H1 (cell line): ENCODE results near the gene SYDE1. TPM values are rescaled to one million over a fixed set of nuclear protein-coding genes. Genes with fewer than 3 reads are reported as not detected.

Experiments used
- CTCF ChIA-PET: fragments of 300-600 bp; sonication (Branson Sonifier 250); formaldehyde crosslinking; loops from one replicate; lab custom pipeline; 2021; ENCODE audit not compliant: partially characterized antibody; lab: Charles Lee
- POLR2A ChIA-PET: fragments of 300-600 bp; sonication (Branson Sonifier 250); formaldehyde crosslinking; loops from one replicate; lab custom pipeline; 2021; ENCODE audit warnings: inconsistent platforms; ENCODE audit not compliant: partially characterized antibody; lab: Charles Lee
- DNase-seq, 2 experiments: peaks; one replicate each; pipeline versions ENCODE4 v3.0.0 to v3.0.0-alpha.2; 2010 to 2022; ENCODE audit warnings: low spot score in 2 of 2, low read depth in 1 of 2, mixed read lengths in 1 of 2
- FAIRE-seq: peaks from 2 replicates; lab custom pipeline; 2011; peaks lifted over from hg19 to GRCh38; lab: Jason Lieb, UNC
- H2AFZ ChIP-seq: 2 replicates; pipeline ENCODE4 v1.8.1; 2012; ENCODE audit warnings: low read length, inconsistent platforms
- H2AK5ac ChIP-seq: 2 replicates; pipeline ENCODE4 v1.6.1; 2013; ENCODE audit warnings: low read depth, low read length
- H2BK120ac ChIP-seq: replicated peaks from 2 replicates; pipeline ENCODE3; 2013; ENCODE audit warnings: low read depth, low read length, inconsistent platforms
- H2BK12ac ChIP-seq: 2 replicates; pipeline ENCODE4 v1.6.1; 2013; ENCODE audit warnings: low read depth, low read length
- H2BK15ac ChIP-seq: 2 replicates; pipeline ENCODE4 v1.6.1; 2013; ENCODE audit warnings: low read length
- H2BK20ac ChIP-seq: 2 replicates; pipeline ENCODE4 v1.6.1; 2013; ENCODE audit warnings: low read length
- H2BK5ac ChIP-seq: 2 replicates; pipeline ENCODE4 v1.6.1; 2013; ENCODE audit warnings: low read depth, low read length
- H3K14ac ChIP-seq: 2 replicates; pipeline ENCODE4 v1.6.1; 2013; ENCODE audit warnings: inconsistent platforms; ENCODE audit not compliant: insufficient read length
- H3K18ac ChIP-seq: 2 replicates; pipeline ENCODE4 v1.6.1; 2013; ENCODE audit warnings: low read length; ENCODE audit errors: extremely low read depth
- H3K23ac ChIP-seq: 2 replicates; pipeline ENCODE4 v1.6.1; 2013; ENCODE audit warnings: inconsistent platforms; ENCODE audit not compliant: insufficient read length
- H3K23me2 ChIP-seq: 2 replicates; pipeline ENCODE4 v1.6.1; 2013; ENCODE audit warnings: low read depth, low read length
- H3K27ac ChIP-seq: 2 replicates; pipeline ENCODE4 v1.6.1; 2011; ENCODE audit warnings: low read depth, low read length, inconsistent platforms
- H3K27me3 ChIP-seq, 4 experiments: replicated peaks in 1 of 4; 1 replicate in 1 of 4; 2 replicates in 3 of 4; pipeline versions ENCODE4 v1.6.1 to v1.8.1; 2011 to 2013; ENCODE audit warnings: low read length in 3 of 4, mild to moderate bottlenecking in 3 of 4, inconsistent platforms in 2 of 4, mixed read lengths in 2 of 4, moderate library complexity in 1 of 4; ENCODE audit not compliant: control insufficient read depth in 3 of 4, insufficient read depth in 3 of 4; ENCODE audit errors: extremely low read depth in 1 of 4
- H3K36me3 ChIP-seq, 4 experiments: 2 replicates each; pipeline versions ENCODE4 v1.6.1 to v1.8.1; 2011 to 2013; ENCODE audit warnings: mild to moderate bottlenecking in 4 of 4, low read length in 3 of 4, moderate library complexity in 2 of 4, control low read depth in 1 of 4, inconsistent platforms in 1 of 4; ENCODE audit not compliant: insufficient read depth in 4 of 4, control insufficient read depth in 2 of 4
- H3K4ac ChIP-seq: replicated peaks from 2 replicates; pipeline ENCODE3; 2013; ENCODE audit warnings: low read length, low read depth, mixed read lengths, inconsistent platforms; ENCODE audit not compliant: insufficient read length
- H3K4me1 ChIP-seq, 4 experiments: replicated peaks in 1 of 4; 1 replicate in 1 of 4; 2 replicates in 3 of 4; pipeline versions ENCODE4 v1.6.1 to v1.8.1; 2011 to 2013; ENCODE audit warnings: low read length in 3 of 4, inconsistent platforms in 2 of 4, mixed read lengths in 1 of 4; ENCODE audit not compliant: insufficient read depth in 4 of 4, control insufficient read depth in 3 of 4
- H3K4me2 ChIP-seq, 2 experiments: 2 replicates each; pipeline versions ENCODE4 v1.6.1 to v1.8.1; 2011 to 2013; ENCODE audit warnings: low read depth in 2 of 2, low read length in 2 of 2, control low read depth in 1 of 2, inconsistent platforms in 1 of 2, mild to moderate bottlenecking in 1 of 2; ENCODE audit not compliant: insufficient read depth in 1 of 2
- H3K4me3 ChIP-seq, 4 experiments: fragments of 200-600, 300-600 bp in 1 of 4; sonication (generic), shearing (Covaris generic), sonication (Bioruptor Twin) in 1 of 4; 2 replicates each; pipeline versions ENCODE4 v1.5.1 to v1.8.1; 2011 to 2016; ENCODE audit warnings: low read length in 4 of 4, low read depth in 3 of 4, control low read depth in 2 of 4, inconsistent platforms in 2 of 4, mild to moderate bottlenecking in 2 of 4, mixed read lengths in 1 of 4, moderate library complexity in 1 of 4; ENCODE audit not compliant: insufficient read depth in 2 of 4; ENCODE audit errors: extremely low read depth in 1 of 4
- H3K56ac ChIP-seq: replicated peaks from 2 replicates; pipeline ENCODE3; 2013; ENCODE audit warnings: low read depth, mild to moderate bottlenecking, mixed read lengths, low read length, inconsistent platforms; ENCODE audit not compliant: insufficient read length
- H3K79me1 ChIP-seq: 2 replicates; pipeline ENCODE4 v1.6.1; 2013; ENCODE audit warnings: low read depth, low read length, control low read depth
- H3K79me2 ChIP-seq, 2 experiments: 2 replicates each; pipeline versions ENCODE4 v1.6.1 to v1.8.1; 2012 to 2013; ENCODE audit warnings: low read length in 2 of 2, mild to moderate bottlenecking in 2 of 2, inconsistent platforms in 1 of 2; ENCODE audit not compliant: insufficient read depth in 2 of 2, control insufficient read depth in 1 of 2
- H3K9ac ChIP-seq, 4 experiments: replicated peaks in 1 of 4; 1 replicate in 1 of 4; 2 replicates in 3 of 4; pipeline versions ENCODE4 v1.6.1 to v1.8.1; 2011 to 2013; ENCODE audit warnings: low read depth in 3 of 4, low read length in 3 of 4, control low read depth in 2 of 4, mild to moderate bottlenecking in 2 of 4, moderate library complexity in 2 of 4, inconsistent platforms in 1 of 4; ENCODE audit errors: extremely low read depth in 1 of 4
- H3K9me3 ChIP-seq, 2 experiments: 2 replicates each; pipeline versions ENCODE4 v1.6.1 to v1.8.1; 2012 to 2013; ENCODE audit warnings: mild to moderate bottlenecking in 2 of 2, moderate library complexity in 2 of 2, control low read depth in 1 of 2, inconsistent platforms in 1 of 2, low read depth in 1 of 2, low read length in 1 of 2, mixed read lengths in 1 of 2; ENCODE audit not compliant: insufficient read depth in 2 of 2
- H4K20me1 ChIP-seq, 2 experiments: replicated peaks in 1 of 2; 2 replicates each; pipeline versions ENCODE3 to v1.8.1; 2011 to 2013; ENCODE audit warnings: inconsistent platforms in 2 of 2, low read length in 2 of 2, mild to moderate bottlenecking in 1 of 2; ENCODE audit not compliant: insufficient read depth in 2 of 2, control insufficient read depth in 1 of 2
- H4K5ac ChIP-seq: 2 replicates; pipeline ENCODE4 v1.6.1; 2013; ENCODE audit warnings: low read length, low read depth, mixed read lengths, inconsistent platforms; ENCODE audit not compliant: insufficient read length
- H4K8ac ChIP-seq: 2 replicates; pipeline ENCODE4 v1.8.0; 2013; ENCODE audit warnings: mild to moderate bottlenecking, moderate library complexity, low read length, inconsistent platforms; ENCODE audit not compliant: insufficient read depth; ENCODE audit errors: extremely low read depth
- H4K91ac ChIP-seq: replicated peaks from 2 replicates; pipeline ENCODE3; 2013; ENCODE audit warnings: low read length, mixed read lengths, inconsistent platforms; ENCODE audit not compliant: insufficient read length
- CBX5 ChIP-seq: fragments of 300-800, 300-1000 bp; sonication (generic); IDR thresholded peaks from 2 replicates; pipeline ENCODE4 v1.7.1; 2016; ENCODE audit warnings: antibody characterized with exemption, low read length, low read depth
- CEBPB ChIP-seq: IDR thresholded peaks from 2 replicates; pipeline ENCODE4 v1.6.1; 2012; ENCODE audit warnings: low read depth, low read length
- CREB1 ChIP-seq: IDR thresholded peaks from 2 replicates; pipeline ENCODE4 v1.6.1; 2012; ENCODE audit warnings: inconsistent platforms
- CTBP2 ChIP-seq: IDR thresholded peaks from 2 replicates; pipeline ENCODE4 v1.7.0; 2011; ENCODE audit warnings: borderline replicate concordance, mild to moderate bottlenecking, moderate library complexity, mixed read lengths, low read length; ENCODE audit not compliant: insufficient read depth, insufficient read length
- E2F6 ChIP-seq: IDR thresholded peaks from 2 replicates; pipeline ENCODE4 v1.6.1; 2012; ENCODE audit warnings: inconsistent platforms
- GABPA ChIP-seq: IDR thresholded peaks from 2 replicates; pipeline ENCODE4 v1.6.1; 2011; ENCODE audit warnings: mild to moderate bottlenecking, low read length, moderate library complexity, borderline replicate concordance; ENCODE audit not compliant: insufficient read depth
- SRF ChIP-seq: IDR thresholded peaks from 2 replicates; pipeline ENCODE4 v1.6.1; 2011; ENCODE audit warnings: mild to moderate bottlenecking, low read depth, low read length, moderate library complexity
- SUZ12 ChIP-seq: fragments of 200-600 bp; sonication (generic); IDR thresholded peaks from 2 replicates; pipeline ENCODE4 v1.6.1; 2012; ENCODE audit warnings: mild to moderate bottlenecking, inconsistent platforms, low read length, moderate library complexity, mixed read lengths
- YY1 ChIP-seq: IDR thresholded peaks from 2 replicates; pipeline ENCODE4 v1.6.1; 2011; ENCODE audit warnings: low read depth, mild to moderate bottlenecking, low read length
- WGBS, 2 experiments: shearing (Covaris generic) in 1 of 2; methylation state at CpG; one replicate each; pipeline versions ENCODE4 v1.1.6 to v1.1.7; 2013 to 2015; ENCODE audit warnings: low lambda C conversion rate in 2 of 2, mixed read lengths in 2 of 2, inconsistent platforms in 1 of 2, low coverage in 1 of 2, missing lambda C conversion rate in 1 of 2; ENCODE audit not compliant: insufficient replicate concordance in 2 of 2, insufficient coverage in 1 of 2, insufficient read length in 1 of 2; ENCODE audit errors: extremely low coverage in 1 of 2, missing lambda C conversion rate in 1 of 2; 5-methylcytosine and 5-hydroxymethylcytosine counted together
- polyA plus RNA-seq, 7 experiments: library from polyadenylated mRNA; depleted of rRNA in 3 of 7; stranded (reverse) in 5 of 7; unstranded in 2 of 7; fragments of >200 nt in 5 of 7; fragments of 200-250 nt in 2 of 7; gene quantifications; 1 replicate in 5 of 7; 2 replicates in 1 of 7; 4 replicates in 1 of 7; pipeline versions ENCODE4 v1.2.1 to v1.2.3, GENCODE V29; 2011 to 2013; ENCODE audit warnings: missing spikeins in 2 of 7, mixed read lengths in 2 of 7
- total RNA-seq: library from RNA; stranded (reverse); fragmentation: NEBNext Ultra II Directional; extraction: Animal tissue kit (Norgen Biotek cat#: 25700); gene quantifications from 2 replicates; pipeline ENCODE4 v1.2.1, GENCODE V29; 2021

Gene SYDE1
- total and polyA plus RNA-seq, 2 of the 8 experiments (the other 6 are each of a cell fraction or from before 2014, with no cell fraction given), result 12.0 to 16.8 TPM

DNA sequence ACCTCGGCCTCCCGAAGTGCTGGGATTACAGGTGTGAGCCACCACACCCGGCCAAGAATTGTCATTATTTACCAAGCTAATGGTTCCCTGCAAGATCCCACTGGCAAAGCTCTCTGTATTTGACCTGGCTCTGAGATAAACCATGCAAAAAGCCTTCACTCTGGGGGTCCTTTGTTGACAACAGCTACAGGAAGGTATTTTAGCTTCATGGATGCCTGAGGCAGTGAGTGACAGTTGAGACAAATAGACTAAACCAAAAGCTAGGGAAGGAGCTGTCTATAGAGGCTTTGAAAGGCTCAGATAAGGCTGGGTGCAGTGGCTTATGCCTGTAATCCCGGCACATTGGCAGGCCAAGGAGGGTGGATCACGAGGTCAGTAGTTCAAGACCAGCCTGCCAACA is 48.1 kb downstream of the SYDE1 start:
- H3K4ac ChIP-seq, result no peak overlapping the region
- H3K4me3 ChIP-seq, result no peak overlapping the region
- no peak overlapping the region for H3K27ac ChIP-seq
- H2BK12ac ChIP-seq, result no peak overlapping the region
- no peak overlapping the region for H3K14ac ChIP-seq
- peaks cover 11 to 16% of the 10 kb centered on the region in 2 experiments for H3K9me3 ChIP-seq
- H4K20me1 ChIP-seq, result no peaks in the 10 kb centered on the region
- H3K27me3 ChIP-seq, result no peaks in the 10 kb centered on the region
- H3K23me2 ChIP-seq, result no peaks in the 10 kb centered on the region; the same call in 1 of the 2 replicates
- 99% methylated on average over 5 of the region's 5 CpGs; no CpG with 5 or more reads in 1 of the 2 experiments for WGBS, 2 experiments
- no peaks in the 10 kb centered on the region for H3K79me2 ChIP-seq
- FAIRE-seq (no peak), DNase-seq (no peak)
- no peak overlapping the region for H2AK5ac ChIP-seq
- H3K79me1 ChIP-seq, result no peaks in the 10 kb centered on the region
- no peak overlapping the region for H3K23ac ChIP-seq
- no peak overlapping the region for H2BK20ac ChIP-seq
- H3K18ac ChIP-seq, result no peak overlapping the region
- no peak overlapping the region for H4K8ac ChIP-seq
- H2BK5ac ChIP-seq, result no peak overlapping the region
- no peak overlapping the region for H2BK120ac ChIP-seq
- ChIA-PET CTCF (interaction anchor here (0.7 to 7.6 kb wide), 23 partner anchors 10 to 378 kb away, joined by 3 to 120 read pairs (median 7); partner anchors contain the start of genes ADGRE2, CASP14, EPHX3 and SYDE1), POLR2A (interaction anchor here (1.3 to 5.0 kb wide), 3 partner anchors 11 to 29 kb away, joined by 4 to 19 read pairs (median 10); a partner anchor contains a TSS)
- H3K4me2 ChIP-seq, result no peak overlapping the region
- H3K4me1 ChIP-seq, result no peaks in the 10 kb centered on the region; a peak in 1 of 7 replicates
- H2AFZ ChIP-seq, result no peak overlapping the region
- TF ChIP-seq CBX5 (no peak), SRF (no peak), E2F6 (no peak), GABPA (no peak), CREB1 (no peak), SUZ12 (no peak), CEBPB (no peak), CTBP2 (no peak), YY1 (no peak)
- H3K9ac ChIP-seq, result no peak overlapping the region
- H4K91ac ChIP-seq, result no peak overlapping the region
- no peak overlapping the region for H4K5ac ChIP-seq
- peaks cover 0 to 17% (median 5%) of the 10 kb centered on the region in 4 experiments; a peak in 4 of 8 replicates for H3K36me3 ChIP-seq
- H2BK15ac ChIP-seq, result no peak overlapping the region
- H3K56ac ChIP-seq, result no peak overlapping the region
